ENCODE measurements around the gene STARD5. TPM values are rescaled to one million over a fixed set of nuclear protein-coding genes. Genes with fewer than 3 reads are reported as not detected.

STARD5 gene
- total RNA-seq, 1 experiment from 2014 or later: 0.22 TPM

DNA sequence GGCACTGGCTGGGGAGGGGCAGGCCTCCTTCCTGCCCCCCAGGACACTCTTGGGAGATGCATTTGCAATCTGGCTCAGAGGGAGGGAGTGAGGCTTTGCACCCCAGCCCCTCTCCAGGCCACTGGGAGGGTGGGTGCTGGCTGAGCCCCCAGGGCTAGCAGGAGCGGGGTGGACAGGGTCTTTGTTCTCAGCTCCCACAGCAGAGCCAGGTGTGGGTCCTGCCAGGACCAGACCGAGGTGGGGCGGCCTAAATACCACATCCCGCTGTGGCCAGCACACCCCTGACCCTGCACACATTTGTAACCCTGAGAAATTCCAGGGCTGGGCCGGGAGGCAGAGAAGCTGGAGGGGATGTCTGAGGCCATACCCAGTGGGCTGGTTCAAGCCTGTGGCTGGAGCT is 41.0 kb downstream of the STARD5 start:
- Histone ChIP-seq H3K4me2 (ENCODE audit: low read depth, low read length, poor library complexity, severe bottlenecking) (no peak overlapping the region), H3K79me2 (ENCODE audit: low read length) (no peaks in the 10 kb centered on the region), H3K27ac (ENCODE audit: low read length) (no peak overlapping the region), H3K4me1 (ENCODE audit: low read length) (no peaks in the 10 kb centered on the region), H3K9me3 (ENCODE audit: low read length) (no peaks in the 10 kb centered on the region), H2AFZ (ENCODE audit: low read length) (no peak overlapping the region), H3K27me3 (ENCODE audit: low read length) (no peaks in the 10 kb centered on the region), H3K9me2 (replicated peaks; ENCODE audit: insufficient read depth, low read length) (no peaks in the 10 kb centered on the region), H3K4me3 (ENCODE audit: low read length) (no peak overlapping the region), H3K36me3 (ENCODE audit: insufficient read depth, low read length) (no peaks in the 10 kb centered on the region), H3K9ac (ENCODE audit: low read length) (no peak overlapping the region), H4K20me1 (ENCODE audit: insufficient read depth, low read depth, low read length) (no peaks in the 10 kb centered on the region)
- no peak for DNase-seq

DNA sequence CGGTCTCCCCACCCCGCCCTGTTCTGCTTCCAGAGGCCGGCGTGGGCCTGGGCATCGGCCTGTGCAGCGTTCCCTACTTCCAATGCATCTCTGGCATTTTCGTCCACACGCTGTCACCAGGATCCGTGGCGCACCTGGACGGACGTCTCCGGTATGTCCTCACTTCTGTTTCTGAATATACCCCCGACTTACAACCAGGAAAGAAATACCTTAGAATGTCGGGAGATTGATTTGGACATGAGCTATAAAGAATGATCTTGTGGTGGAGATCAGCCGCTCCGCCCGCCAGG is 41.4 kb downstream of the STARD5 start:
- H3K4me1 ChIP-seq (ENCODE audit: low read length): no peaks in the 10 kb centered on the region

DNA sequence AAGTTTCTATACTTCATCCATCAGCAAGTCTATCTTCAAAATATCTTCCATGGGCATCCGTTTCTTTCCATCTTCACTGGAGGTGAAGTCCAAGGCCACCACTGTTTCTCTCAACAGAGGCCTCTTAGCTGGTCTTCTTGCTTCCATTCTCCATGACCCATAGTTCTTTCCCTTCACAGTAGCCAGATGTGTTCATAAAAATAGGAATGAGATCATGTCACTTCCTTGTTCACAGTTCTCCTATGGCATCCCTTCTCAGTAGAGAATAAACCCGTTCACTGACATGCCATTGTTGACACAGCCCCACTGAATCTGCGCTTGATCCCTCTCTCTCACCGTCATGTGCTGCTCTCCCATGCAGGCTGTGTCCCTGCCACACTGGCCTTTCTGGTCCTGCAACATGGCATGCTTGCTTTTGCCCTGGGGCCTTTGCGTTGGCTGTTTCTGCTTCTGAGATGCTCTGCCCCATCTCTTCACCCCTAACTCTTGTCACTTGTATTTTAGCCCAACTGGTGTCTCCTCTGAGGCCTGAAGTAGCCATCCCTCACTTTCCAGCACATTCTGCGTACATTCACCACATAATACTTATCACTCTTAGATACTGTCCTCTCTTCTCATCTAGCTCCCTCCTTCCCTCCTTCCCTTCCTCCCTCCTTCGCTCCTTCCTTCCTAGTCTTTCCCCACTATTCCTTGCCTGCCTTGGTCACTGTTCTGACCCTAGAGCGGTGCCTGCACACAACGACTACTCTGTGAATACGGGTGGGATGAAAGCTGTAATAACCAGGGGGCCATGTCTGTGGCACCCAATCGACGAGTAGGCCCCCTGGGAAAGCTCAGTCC is 42.0 kb downstream of the STARD5 start:
- Histone ChIP-seq H3K9ac (ENCODE audit: low read length) (no peak overlapping the region), H3K9me3 (ENCODE audit: low read length) (peaks cover 2% of the 10 kb centered on the region; the same call in 1 of the 2 replicates), H3K4me2 (ENCODE audit: low read depth, low read length, poor library complexity, severe bottlenecking) (no peak overlapping the region), H3K79me2 (ENCODE audit: low read length) (no peaks in the 10 kb centered on the region), H3K27me3 (ENCODE audit: low read length) (no peaks in the 10 kb centered on the region; the same call in 1 of the 2 replicates), H3K27ac (ENCODE audit: low read length) (no peak overlapping the region), H4K20me1 (ENCODE audit: insufficient read depth, low read depth, low read length) (no peaks in the 10 kb centered on the region), H3K9me2 (replicated peaks; ENCODE audit: insufficient read depth, low read length) (no peaks in the 10 kb centered on the region), H3K36me3 (ENCODE audit: insufficient read depth, low read length) (no peaks in the 10 kb centered on the region), H3K4me1 (ENCODE audit: low read length) (no peaks in the 10 kb centered on the region), H3K4me3 (ENCODE audit: low read length) (no peak overlapping the region), H2AFZ (ENCODE audit: low read length) (no peak overlapping the region)
- DNase-seq: no peak

More for the DNA sequence above, 41.4 kb downstream of the STARD5 start:
- Histone ChIP-seq H3K27ac (ENCODE audit: low read length) (no peak overlapping the region), H3K36me3 (ENCODE audit: insufficient read depth, low read length) (no peaks in the 10 kb centered on the region), H3K27me3 (ENCODE audit: low read length) (no peaks in the 10 kb centered on the region), H3K4me2 (ENCODE audit: low read depth, low read length, poor library complexity, severe bottlenecking) (no peak overlapping the region), H3K9me2 (replicated peaks; ENCODE audit: insufficient read depth, low read length) (no peaks in the 10 kb centered on the region), H3K9ac (ENCODE audit: low read length) (no peak overlapping the region), H4K20me1 (ENCODE audit: insufficient read depth, low read depth, low read length) (no peaks in the 10 kb centered on the region), H3K79me2 (ENCODE audit: low read length) (no peaks in the 10 kb centered on the region), H3K4me3 (ENCODE audit: low read length) (no peak overlapping the region), H2AFZ (ENCODE audit: low read length) (no peak overlapping the region), H3K9me3 (ENCODE audit: low read length) (no peaks in the 10 kb centered on the region)
- DNase-seq: no peak

DNA sequence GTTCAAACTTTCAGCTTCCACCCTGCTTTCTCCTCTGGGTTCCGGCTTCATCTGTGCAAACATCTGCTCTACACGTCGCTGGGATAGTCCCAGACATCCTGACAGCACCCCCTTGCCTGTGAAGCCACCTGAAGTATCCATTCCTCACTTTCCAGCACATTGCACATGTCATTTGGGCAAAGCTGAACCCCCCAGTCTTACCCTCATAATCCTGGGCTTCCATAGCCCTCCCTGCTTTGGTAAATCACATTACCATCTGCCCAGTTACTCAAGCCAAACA is 42.5 kb downstream of the STARD5 start:
- Histone ChIP-seq H3K4me1 (ENCODE audit: low read length) (no peaks in the 10 kb centered on the region), H3K4me2 (ENCODE audit: low read depth, low read length, poor library complexity, severe bottlenecking) (no peak overlapping the region), H3K36me3 (ENCODE audit: insufficient read depth, low read length) (no peaks in the 10 kb centered on the region), H4K20me1 (ENCODE audit: insufficient read depth, low read depth, low read length) (no peaks in the 10 kb centered on the region), H3K79me2 (ENCODE audit: low read length) (no peaks in the 10 kb centered on the region), H3K27ac (ENCODE audit: low read length) (no peak overlapping the region), H3K9me3 (ENCODE audit: low read length) (peaks cover 5% of the 10 kb centered on the region; the same call in 1 of the 2 replicates), H3K4me3 (ENCODE audit: low read length) (no peak overlapping the region), H3K9ac (ENCODE audit: low read length) (no peak overlapping the region), H3K27me3 (ENCODE audit: low read length) (no peaks in the 10 kb centered on the region; the same call in 1 of the 2 replicates), H3K9me2 (replicated peaks; ENCODE audit: insufficient read depth, low read length) (no peaks in the 10 kb centered on the region), H2AFZ (ENCODE audit: low read length) (no peak overlapping the region)
- DNase-seq: no peak

DNA sequence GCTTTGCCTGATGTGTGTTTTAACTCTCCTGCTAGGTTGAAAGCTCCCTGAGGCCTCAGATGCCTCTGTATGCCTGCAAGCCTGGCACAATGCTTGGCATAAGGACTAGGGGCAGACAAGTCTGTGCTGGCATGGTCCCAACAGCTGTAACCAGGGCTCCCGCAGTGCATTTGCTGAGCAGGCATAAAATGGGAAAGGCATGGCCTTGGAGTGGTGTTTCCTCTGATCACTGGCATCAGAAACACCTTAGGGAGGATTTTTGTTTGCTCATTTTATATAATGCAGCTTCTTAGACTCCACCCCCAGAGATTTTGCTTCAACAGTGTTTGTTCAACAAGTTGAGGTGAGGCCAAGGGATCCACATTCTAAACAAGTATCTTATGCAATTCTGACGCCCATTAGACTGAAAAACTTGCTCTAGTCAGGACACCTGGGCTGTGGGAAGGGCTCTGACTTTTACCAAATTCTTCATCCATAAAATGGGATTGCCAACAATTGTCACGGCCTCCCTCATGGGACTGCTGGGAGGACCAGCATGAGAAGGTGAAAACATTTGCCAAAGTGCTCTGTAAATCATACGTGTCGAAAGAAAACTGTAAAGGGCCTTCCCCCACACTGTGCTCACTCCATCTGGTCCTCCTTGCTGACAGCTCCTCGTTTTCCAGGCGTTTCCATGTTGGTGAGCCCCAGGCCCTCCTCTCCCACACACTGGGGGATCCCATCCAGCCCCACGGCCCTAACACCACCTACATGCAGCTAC is 43.1 kb downstream of the STARD5 start:
- Histone ChIP-seq H3K27ac (ENCODE audit: low read length) (no peak overlapping the region), H3K9me2 (replicated peaks; ENCODE audit: insufficient read depth, low read length) (no peaks in the 10 kb centered on the region), H3K79me2 (ENCODE audit: low read length) (no peaks in the 10 kb centered on the region), H3K4me1 (ENCODE audit: low read length) (no peaks in the 10 kb centered on the region), H3K9me3 (ENCODE audit: low read length) (peaks cover 5% of the 10 kb centered on the region; the same call in 1 of the 2 replicates), H4K20me1 (ENCODE audit: insufficient read depth, low read depth, low read length) (no peaks in the 10 kb centered on the region), H3K4me3 (ENCODE audit: low read length) (no peak overlapping the region), H3K36me3 (ENCODE audit: insufficient read depth, low read length) (no peaks in the 10 kb centered on the region), H3K4me2 (ENCODE audit: low read depth, low read length, poor library complexity, severe bottlenecking) (no peak overlapping the region), H3K9ac (ENCODE audit: low read length) (no peak overlapping the region), H3K27me3 (ENCODE audit: low read length) (no peaks in the 10 kb centered on the region; the same call in 1 of the 2 replicates), H2AFZ (ENCODE audit: low read length) (no peak overlapping the region)
- no peak for DNase-seq

DNA sequence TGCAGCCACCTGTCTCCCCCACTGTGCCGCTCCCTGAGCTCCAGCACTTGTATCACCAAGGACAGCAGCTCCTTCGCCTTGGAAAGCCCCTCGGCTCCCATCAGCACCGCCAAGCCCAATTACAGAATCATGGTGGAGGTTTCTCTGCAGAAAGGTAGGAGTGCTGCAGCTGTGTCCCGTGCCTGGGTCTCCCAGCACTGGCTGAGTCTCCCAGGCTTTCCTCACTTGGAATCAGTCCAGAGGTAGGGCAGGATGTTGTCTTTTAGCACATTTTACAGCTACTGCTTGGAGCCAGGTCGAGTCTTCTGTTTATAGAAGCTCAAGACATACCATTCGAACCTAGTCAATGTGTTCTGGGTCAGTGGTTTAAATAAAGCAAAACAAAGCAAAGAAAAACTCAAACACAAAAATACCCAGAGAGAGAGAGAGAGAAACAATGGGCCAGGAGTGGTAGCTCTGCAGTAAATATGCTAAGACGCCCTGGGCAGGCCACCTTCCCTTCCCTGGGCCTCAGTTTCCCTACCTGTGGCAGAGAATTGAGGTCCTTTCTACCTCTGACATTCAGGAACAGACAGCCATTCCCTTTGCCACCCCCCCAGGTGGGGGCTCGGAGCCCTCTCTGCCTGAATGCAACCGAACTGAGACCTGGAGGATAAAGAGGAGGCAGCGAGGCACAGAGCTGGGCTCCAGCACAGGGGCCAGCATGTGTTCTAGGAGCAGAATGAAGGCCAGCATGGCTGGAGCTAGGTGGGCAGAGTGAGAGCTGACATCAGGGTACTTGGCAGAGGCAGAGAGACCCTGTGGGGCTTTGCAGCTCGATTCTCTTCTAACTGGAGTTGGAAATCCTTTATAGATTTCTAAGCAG is 44.1 kb downstream of the STARD5 start:
- peaks cover 5% of the 10 kb centered on the region; the same call in 1 of the 2 replicates for H3K9me3 ChIP-seq (ENCODE audit: low read length)
- H4K20me1 ChIP-seq (ENCODE audit: insufficient read depth, low read depth, low read length): no peaks in the 10 kb centered on the region
- no peak overlapping the region for H3K9ac ChIP-seq (ENCODE audit: low read length)
- DNase-seq: no peak
- no peaks in the 10 kb centered on the region for H3K4me1 ChIP-seq (ENCODE audit: low read length)
- H3K79me2 ChIP-seq (ENCODE audit: low read length): no peaks in the 10 kb centered on the region
- no peaks in the 10 kb centered on the region; the same call in 1 of the 2 replicates for H3K27me3 ChIP-seq (ENCODE audit: low read length)
- no peak overlapping the region for H3K27ac ChIP-seq (ENCODE audit: low read length)
- no peak overlapping the region for H3K4me2 ChIP-seq (ENCODE audit: low read depth, low read length, poor library complexity, severe bottlenecking)
- H3K36me3 ChIP-seq (ENCODE audit: insufficient read depth, low read length): no peaks in the 10 kb centered on the region
- no peaks in the 10 kb centered on the region for H3K9me2 ChIP-seq (replicated peaks; ENCODE audit: insufficient read depth, low read length)
- H2AFZ ChIP-seq (ENCODE audit: low read length): no peak overlapping the region
- no peak overlapping the region for H3K4me3 ChIP-seq (ENCODE audit: low read length)

DNA sequence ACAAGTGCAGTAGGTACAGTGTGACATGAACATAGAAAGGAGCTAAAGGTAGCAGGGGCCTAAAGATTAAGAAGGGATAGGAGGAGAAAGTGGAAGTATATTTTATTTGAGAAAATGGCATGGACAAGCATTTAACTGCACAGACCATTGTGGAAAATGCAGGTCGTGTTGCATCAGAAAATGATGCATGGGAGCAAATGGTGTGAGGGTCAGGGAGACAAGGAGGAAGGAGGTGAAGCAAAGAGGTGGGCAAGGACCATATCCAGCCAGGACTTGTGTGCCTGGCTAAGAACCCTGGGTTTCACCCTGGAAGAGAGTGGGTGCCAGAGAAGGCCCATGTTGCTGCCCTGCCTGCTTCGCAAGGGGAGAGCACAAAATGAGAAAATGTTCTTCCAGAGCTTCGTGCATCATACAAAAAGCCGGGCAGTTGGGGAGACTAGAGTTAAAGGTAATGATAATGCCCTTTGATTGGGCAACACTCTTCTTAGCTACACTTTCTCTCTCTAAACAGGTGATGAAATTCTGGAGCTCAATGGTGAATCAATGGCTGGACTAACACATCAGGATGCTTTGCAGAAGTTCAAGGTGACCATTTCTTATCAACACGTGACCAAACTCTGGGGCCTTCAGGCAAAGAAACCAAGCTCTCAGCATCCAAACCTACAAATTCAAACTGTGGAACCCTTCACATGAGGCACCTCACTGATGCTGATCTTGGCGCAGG is 45.5 kb downstream of the STARD5 start:
- H3K9me2 ChIP-seq (replicated peaks; ENCODE audit: insufficient read depth, low read length): no peaks in the 10 kb centered on the region
- no peak overlapping the region for H3K4me3 ChIP-seq (ENCODE audit: low read length)
- no peak overlapping the region for H3K4me2 ChIP-seq (ENCODE audit: low read depth, low read length, poor library complexity, severe bottlenecking)
- H3K9ac ChIP-seq (ENCODE audit: low read length): no peak overlapping the region
- H3K27ac ChIP-seq (ENCODE audit: low read length): no peak overlapping the region
- no peaks in the 10 kb centered on the region for H3K79me2 ChIP-seq (ENCODE audit: low read length)
- no peak overlapping the region for H2AFZ ChIP-seq (ENCODE audit: low read length)
- H3K9me3 ChIP-seq (ENCODE audit: low read length): peaks cover 5% of the 10 kb centered on the region; the same call in 1 of the 2 replicates
- H4K20me1 ChIP-seq (ENCODE audit: insufficient read depth, low read depth, low read length): no peaks in the 10 kb centered on the region
- H3K36me3 ChIP-seq (ENCODE audit: insufficient read depth, low read length): no peaks in the 10 kb centered on the region
- DNase-seq: no peak
- no peaks in the 10 kb centered on the region for H3K4me1 ChIP-seq (ENCODE audit: low read length)
- H3K27me3 ChIP-seq (ENCODE audit: low read length): no peaks in the 10 kb centered on the region; the same call in 1 of the 2 replicates

Measured in Karpas-422 (cell line).